ENCODE data around the gene LSM14B.

GRCh38 chr20:62112368-62112767 lies 9.9 kb upstream of the LSM14B start:
- TF ChIP-seq CTCF (IDR thresholded peaks at IDR 0.05; ENCODE audit: low read depth, low read length) (no peak), POLR2A (IDR thresholded peaks at IDR 0.05; ENCODE audit: extremely low read depth, insufficient read length) (no peak), MAX (IDR thresholded peaks at IDR 0.05; ENCODE audit: low read depth, low read length) (no peak)
